Measurements from ENCODE around the gene MPG.
"Not testable (repeated sequence)": the region's sequence is repeated elsewhere in the genome, so short reads cannot be mapped to it uniquely, and the experiment has no call there.

The MPG gene, protein sequence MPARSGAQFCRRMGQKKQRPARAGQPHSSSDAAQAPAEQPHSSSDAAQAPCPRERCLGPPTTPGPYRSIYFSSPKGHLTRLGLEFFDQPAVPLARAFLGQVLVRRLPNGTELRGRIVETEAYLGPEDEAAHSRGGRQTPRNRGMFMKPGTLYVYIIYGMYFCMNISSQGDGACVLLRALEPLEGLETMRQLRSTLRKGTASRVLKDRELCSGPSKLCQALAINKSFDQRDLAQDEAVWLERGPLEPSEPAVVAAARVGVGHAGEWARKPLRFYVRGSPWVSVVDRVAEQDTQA

DNA sequence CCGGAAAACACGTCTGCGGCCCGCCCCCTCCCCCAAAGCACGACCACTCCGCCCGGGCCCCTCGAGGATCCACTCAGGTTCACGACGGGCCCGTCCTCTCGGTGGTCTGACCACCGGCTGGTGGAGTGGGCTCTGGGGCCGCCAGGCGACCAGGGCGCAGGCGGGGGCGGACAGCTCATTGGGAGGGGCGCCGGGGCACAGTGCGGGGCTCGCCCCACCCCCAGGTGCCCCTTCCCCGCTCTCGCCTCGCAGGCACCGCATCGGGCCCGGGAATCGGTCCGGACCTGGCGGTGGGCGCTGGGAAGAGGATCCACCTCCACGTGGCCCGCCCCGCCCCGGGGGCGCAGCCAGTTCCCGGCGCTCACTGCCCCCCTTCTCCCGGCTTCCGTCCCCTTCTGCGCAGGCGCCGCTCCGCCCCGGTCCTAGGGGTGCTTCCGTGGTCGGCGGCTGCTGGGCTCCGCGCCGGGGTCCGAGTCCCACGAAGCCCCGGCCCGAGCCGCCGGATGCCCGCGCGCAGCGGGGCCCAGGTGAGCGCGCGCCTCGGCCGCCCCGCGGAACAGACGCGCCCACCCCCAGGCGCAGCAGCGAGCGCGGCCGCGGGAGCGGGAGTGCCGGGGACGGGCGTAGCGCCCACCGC lies at the start of gene MPG:
Gene MPG (plus strand): TSS at position 419 of the 637 bp plus-strand sequence. CDS start 85 bp downstream, at position 504.
- peak; percentile 92 for DNase-seq

DNA sequence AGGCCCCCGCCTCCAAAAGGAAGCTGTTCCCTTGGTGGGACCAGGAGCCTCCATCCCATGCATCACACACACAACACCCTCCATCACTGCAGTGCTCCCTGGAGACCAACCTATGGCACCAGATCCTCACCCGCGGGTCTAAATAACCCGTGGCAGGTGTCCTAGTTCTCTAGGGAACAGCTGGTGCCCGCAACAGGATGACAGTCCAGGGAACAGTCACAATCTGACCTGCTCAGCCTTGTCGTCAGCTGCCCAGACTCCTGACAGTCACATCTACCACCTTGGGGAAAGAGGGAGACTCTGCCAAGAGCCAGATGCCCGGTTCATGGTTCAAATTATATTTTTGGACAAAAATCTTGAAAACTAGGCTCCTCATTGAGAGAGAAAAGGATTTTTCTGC lies 47.4 kb upstream of the MPG start:
- not testable (repeated sequence) for DNase-seq

DNA sequence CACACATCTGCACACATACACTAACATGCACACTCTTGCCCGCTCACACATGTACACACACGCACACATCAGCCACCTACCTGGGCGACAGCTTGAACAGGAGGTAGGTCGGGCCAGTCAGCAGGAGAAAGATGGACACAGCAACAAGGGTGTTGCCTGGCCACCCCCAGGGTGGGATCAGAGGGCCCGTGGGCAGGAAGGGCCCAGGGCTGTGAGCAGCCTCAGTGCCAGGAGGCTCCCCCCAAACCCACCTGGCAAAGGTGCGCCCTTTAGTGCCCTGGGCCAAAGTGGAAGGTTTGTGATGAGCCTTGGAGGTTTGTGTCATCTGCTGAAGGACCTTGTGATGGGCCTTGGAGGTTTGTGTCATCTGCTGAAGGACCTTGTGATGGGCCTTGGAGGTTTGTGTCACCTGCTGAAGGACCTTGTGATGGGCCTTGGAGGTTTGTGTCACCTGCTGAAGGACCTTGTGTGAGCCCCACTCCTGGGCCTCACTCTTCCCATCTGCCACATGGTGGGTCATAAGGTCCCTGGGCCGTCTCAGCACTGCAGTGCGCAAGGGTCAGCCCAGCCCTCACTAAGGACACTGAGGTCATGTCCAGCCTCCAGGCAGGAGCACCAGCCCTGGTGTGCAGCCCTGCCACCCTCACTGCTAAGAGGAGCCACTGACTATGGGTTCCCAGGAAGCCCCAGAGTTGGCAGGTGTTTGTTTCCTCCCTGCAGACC lies 44.7 kb upstream of the MPG start:
- not testable (repeated sequence) for DNase-seq

DNA sequence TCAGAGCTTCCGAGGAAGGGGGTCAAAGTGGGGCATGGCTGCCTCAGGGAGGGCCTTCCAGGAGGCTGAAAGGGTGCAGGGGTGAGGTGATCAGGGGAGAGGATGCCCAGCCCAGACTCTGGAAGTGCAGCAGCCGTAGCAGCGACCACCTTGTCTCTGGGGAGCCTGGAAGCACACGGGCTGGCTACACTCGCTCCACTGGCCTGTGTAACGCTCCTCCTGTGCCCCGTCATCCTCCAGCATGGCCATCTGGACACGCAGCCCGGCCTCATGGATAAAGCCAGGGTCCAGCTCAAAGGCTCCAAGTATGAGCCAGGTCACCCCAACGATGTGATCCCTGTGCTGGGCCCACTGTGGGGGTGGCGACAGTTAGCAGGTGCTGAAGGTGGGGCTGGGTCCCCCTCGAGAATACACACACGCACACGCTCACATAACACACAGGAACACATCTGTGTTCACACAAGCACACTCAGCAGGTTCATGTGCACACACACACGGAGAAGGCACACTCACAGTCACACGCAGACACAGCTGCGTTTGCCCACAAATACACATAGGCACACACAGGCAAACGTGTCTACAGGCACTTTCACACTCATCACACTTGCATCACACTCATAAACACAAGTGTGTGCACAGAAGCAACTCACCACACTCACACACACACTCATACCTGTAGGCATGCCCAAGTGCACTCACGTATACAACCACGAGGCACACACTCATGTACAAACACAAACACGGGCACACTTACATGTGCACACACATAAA lies 44.0 kb upstream of the MPG start:
- DNase-seq: no peak

DNA sequence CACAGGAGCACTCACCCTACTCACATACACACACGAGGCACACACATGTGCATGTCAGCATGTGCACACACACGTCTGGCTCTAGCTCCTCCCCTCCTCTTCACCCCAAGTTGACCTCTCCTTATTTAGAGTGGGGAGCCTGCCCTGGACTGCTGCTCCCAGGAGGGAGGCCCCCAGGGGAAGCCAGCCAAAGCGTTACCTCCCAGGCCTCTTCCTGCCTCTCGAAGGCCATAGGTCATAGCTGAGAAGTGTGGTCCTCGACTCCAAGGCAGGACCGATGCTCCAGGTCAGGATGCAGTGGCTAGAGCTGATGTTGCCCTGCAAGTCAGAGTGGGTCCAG lies 43.4 kb upstream of the MPG start:
- DNase-seq: no peak

DNA sequence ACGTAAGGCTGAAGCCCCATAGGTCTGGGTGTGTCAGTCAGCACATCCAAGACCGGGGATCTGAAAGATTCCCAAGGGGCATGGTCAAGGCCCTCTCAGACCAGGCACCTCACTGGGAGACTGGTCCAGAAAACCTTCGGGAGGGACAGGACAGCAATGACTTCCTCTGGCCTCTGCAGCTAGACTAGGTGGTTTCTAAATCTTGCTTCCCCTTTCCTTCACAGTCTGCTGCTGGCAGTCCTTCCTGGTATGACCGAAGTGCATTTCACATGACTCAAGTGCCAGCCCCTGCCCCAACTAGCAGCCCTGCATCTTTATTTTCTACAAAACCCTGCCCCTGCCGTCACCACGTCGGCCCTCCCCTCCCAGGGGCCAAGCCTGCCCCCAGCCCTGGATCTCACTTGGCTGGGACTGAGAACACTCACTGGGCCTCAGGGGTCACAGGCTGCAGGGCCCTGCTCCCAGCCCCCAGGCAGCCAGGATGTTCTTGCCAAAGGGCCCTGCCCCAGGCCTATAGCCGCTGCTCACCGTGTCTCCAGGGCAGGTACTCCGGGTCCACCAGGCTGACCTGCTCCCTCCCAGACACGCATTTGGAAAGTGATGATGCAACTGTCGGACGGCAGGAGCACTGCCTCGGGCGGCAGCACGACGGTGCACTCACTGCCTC lies 42.9 kb upstream of the MPG start:
- no peak for DNase-seq

DNA sequence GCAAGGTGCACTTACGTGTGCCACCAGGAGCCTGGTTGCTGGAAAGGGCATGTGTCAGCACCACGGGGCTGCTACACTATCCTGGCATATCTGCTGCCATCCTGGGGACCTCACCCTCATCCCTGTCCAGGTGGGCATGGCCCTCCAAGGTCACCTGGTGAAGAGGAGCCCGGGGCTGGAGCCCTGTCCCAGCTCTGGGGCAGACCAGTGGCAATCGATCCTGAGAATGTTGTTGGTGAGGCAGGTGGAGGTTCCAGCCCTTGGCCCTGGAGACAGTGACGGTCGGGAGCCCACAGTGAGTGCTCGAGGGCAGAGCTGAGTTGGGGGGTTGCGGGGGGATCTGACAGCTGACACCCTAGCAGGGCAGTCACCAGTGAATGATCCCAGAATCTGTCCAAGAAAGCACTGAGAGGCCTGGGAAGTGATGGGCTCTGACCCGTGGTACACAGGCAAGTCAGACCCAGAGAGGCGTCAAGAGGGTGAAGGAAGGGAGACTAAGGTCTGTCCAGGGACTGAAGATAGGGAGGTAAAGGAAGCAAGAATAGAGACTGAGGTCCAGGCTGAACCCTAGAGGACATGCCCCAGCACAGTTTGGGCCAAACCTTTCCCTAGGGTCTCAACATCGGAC lies 42.2 kb upstream of the MPG start:
- no peak for DNase-seq

DNA sequence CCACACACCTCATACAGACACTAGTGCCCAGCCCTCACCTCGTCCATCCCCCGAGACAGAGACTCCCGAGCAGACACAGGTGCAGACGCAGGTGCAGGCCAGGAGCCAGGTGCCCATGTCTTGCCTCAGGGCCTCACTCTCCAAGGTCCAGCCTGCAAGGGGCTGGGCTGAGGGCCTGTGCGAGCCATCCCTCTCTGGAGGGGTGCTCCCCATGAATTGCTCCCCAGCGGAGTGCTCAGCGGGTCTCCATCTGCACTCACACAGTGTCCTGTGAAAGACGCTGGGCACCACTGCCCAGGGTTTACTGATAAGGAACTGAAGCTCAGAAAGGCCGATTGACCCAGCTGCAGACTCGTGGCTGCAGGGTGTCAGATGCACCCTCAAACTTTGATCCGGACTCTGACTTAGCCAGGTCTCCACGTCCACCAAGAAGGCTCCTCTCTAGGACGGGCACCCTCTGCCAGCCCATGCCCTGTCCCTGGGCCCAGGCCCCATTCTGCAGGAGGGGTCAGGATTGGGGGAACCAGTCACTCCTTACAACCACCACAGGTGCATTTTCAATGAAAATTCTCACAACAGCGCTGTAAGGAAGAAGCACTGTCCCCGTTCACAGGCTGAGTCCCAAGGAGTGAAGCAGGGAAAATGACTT lies 41.6 kb upstream of the MPG start:
- DNase-seq: no peak

DNA sequence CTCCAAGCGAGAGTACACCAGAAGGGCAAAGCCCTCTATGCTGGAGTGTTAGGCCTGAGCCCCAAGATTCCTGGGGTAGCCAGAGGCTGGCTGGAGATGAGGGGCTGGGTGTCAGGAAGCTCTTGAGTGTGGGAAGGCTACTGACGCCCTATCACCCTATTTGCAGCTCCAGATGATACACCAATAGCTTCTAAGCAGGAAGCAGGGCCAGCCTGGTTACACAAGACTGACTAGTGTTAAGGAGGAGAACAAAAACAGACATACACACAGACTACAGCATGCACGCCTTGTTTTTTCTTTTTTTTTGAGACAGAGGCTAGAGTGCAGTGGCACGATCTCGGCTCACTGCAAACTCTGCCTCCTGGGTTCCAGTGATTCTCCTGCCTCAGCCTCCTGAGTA lies 40.5 kb upstream of the MPG start:
- DNase-seq: no peak

DNA sequence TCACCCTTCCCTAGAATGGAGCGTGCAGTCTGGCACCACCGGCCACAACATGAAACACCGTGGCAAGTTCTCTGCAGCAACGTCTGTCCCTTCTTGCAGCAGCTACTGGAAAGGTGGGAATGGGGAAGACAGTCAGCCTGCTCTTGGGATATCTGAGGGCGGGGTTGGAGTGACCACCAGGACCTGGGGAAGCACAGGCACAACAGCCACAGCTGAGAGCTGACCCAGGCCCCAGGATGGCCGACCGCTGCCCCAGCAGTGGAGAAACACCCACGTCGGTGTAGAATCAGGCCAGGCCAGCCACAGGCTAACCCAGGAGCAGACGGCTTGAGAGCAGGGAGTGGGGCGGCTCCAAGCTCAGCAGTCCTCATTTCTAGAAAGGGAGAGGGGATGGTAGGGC lies 39.8 kb upstream of the MPG start:
- not testable (repeated sequence) for DNase-seq

DNA sequence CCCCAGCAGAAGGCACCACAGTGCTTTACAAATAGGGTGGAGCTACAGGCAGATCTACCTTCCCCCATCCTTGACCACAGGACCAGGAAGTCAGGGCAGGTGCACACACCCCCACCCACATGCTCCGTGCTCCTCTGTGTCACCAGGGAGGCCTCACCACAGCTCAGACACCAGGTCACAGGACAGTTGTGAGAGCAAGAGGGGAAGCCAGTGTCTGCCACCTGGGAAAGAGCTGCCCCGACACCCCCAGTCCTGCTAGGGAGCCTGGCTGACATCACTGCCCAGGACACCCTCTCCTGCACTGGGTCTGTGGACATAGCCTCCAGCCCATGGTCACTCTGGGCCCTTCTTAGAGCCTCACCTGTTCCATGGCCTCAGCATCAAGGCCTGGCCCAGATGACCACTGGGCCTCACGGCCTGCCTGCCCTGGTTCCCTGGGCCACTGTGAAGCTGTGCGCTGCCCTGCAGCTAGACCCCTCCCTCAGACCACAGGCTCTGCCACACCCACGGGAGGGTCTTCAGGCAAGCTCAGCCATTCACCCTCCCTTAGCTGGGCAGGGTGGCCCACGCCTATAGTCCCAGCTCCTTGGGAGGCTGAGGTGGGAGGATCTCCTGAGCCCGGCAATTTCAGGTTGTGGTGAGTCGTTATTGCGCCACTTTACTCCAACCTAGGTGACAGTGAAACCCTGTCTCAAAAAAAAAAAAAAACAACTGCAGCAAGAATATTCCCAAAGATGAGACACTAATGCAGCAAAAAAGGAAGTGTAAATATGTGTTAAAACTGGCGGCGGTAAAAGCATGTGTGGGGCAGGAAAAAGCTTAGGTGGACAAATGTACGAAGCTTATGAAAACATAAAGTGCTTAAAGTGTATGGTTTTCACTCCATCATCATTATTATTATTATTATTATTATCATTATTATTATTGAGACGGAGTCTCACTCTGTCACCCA lies 38.8 kb upstream of the MPG start:
- peak; percentile 64 for DNase-seq

DNA sequence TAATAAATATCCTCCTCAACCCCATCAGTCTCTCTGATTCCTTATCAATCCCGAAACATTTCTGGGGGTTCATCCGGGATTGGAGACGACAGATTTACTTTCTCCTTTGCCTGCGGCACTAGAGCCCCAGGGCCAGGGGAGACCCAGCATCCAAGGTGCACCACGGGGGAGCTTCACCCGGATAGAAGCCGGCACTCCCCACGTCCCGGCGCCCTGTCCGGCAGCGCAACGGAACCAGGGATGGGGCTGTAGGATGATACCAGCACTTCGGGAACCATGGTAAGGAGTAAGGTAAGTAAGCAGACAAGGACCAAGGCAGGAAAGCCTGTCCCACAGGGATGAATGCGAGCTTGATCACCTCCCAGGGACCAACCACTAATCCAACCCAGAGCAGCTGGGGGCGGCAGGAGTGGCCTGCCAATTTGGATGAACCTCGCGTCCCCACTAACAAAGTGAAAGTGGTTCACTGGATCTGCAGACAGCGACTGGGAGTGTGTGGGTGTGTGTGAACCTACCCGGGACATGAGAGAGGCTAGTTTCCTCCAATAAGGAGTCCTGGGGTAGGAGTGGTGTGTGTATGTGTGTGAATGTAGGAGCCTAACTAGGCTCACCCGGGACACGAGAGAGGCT lies 36.5 kb upstream of the MPG start:
- DNase-seq: no peak

DNA sequence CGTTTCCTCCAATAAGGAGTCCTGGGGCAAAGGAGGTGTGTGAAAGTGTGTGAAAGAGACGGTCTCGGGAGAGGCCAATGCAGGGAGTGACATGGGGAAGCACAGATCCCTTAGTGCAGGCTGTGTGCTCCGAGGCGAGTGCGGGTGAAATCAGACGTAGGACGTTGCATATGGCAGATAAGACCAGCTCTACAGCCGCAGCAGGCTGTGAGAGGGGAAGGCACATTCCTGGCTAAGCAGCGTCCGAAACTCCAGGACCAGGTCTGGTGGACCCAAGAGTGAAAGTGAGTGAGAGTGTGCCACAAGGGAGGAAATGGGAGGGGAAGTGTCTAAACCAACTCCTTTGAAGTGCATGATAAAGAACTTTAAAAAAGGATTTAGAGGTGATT lies 36.0 kb upstream of the MPG start:
- no peak for DNase-seq

DNA sequence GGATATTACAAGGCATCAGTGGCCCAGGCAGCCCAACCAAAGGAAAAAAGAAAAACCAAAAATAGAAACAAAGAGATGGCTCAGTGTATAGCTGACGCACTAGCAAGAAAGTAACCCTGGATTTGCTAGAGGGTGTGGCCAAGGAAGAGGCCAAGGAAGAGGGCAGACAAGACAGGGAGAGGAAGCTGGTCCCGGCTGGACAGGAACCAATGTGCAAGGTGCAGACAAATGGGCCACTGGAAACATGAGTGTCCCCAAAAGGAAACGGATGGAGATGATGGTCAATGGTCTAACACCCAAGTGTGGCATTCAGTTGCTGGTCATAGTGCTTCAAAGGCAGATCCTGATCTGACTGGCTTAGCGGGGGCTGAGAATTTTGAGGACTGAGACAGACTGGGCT lies 35.3 kb upstream of the MPG start:
- DNase-seq: no peak

DNA sequence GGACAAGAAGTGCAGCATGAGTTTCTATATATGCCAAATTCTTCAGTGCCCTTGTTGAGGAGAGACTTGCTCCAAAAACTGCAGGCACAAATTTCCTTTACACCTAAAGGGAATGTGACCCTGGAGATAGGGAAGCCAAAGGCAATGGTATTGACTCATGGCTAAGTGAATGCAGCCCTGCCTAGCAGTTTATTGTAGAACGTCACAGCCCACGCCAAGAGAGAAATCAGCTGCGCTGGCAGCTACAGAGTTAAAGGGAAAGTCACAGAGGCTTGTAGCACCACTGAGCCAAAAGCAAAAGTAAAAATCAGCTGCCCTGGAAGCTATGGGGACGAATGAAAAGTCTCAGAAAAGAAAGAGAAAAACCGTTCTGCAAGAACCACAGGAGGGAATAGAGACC lies 34.7 kb upstream of the MPG start:
- DNase-seq: no peak

DNA sequence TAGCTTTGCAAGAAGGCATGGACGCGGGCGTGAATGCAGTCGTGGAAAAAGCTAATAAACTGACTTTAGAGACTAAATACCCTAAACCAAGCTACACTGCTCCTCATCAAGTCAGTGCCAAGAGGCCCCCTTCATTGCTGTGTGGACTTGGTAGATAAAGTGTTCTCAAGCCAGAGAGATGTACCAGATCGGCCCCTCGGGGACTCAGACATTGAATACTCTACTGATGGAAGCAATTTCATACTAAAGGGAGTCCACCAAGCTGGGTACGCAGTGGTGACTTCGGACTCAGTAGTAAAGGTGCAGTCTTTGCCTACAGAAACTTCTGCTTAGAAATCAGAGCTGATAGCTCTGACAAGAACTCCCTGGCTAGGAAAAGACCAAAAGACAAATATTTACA lies 33.4 kb upstream of the MPG start:
- DNase-seq: no peak

DNA sequence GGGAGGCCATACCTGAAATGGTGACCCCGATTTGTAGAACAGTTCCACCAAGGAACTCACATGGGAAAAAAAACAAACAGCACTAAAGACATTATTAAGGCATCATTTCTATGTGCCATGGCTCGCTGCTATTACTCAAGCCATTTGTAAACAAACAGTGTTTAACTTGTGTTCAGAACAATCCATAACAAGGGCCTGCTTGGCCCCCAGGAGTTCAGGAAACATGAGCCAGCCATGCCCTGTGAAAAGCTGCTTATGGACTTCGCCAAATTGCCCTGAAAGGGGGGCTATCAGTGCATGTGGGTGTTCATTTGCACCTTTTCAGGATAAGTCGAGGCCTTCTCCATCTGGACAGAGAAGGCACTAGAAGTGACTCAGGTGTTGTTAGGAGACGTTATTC lies 32.6 kb upstream of the MPG start:
- no peak for DNase-seq

DNA sequence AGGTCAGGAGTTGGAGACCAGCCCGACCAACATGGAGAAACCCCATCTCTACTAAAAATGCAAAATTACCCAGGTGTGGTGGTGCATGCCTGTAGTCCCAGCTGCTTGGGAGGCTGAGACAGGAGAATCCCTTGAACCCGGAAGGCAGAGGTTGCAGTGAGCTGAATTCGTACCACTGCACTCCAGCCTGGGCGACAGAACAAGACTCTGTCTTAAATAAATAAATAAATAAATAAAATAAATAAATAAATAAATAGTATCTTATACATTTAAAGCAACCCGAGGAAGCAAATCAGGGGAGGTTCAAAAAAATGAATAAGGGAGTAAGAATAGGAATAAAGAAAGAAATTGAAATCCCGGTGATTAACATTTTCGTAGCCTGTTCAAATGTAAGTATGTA lies 31.5 kb upstream of the MPG start:
- not testable (repeated sequence) for DNase-seq

DNA sequence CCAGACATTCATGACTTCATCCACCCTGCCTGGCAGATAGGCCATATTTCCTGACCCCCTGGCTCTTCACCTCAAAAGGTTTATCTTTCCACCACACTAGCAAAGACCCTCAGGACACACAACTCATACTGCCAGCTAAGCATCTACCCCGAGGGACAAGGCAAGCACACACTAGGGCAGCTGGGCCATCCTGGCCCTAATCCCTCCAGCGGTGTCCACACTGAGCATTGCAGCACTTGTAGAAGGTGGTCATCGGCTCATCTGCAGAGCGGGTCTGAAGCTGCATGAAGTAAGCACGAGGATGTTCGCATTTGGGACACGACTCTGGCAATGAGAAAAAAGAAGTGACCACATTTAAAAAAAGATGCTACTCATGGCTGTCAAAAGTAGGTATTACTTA lies 30.8 kb upstream of the MPG start:
- no peak for DNase-seq

All from activated CD8-positive, alpha-beta memory T cell treated with anti-CD3 and anti-CD28 coated beads, Interleukin-2, amount 50 U/mL, for 48 hours (primary cell).